GM23338 (cell line): ENCODE data around the gene FAR1.

Experiments used
- CTCF ChIP-seq, 2 experiments: fragments of 200-600 bp in 1 of 2; sonication (generic) in 1 of 2; conservative IDR thresholded peaks; 2 replicates each; pipeline versions ENCODE4 v1.5.1 to v1.6.1; 2016 to 2017; ENCODE audit warnings: antibody characterized with exemption in 2 of 2, low read depth in 2 of 2, mild to moderate bottlenecking in 2 of 2, moderate library complexity in 1 of 2
- EZH2 ChIP-seq: fragments of 200-600 bp; sonication (generic); IDR thresholded peaks from one replicate; pipeline ENCODE4 v1.8.0; 2017; ENCODE audit warnings: antibody characterized with exemption, mild to moderate bottlenecking, low read depth; ENCODE audit not compliant: unreplicated experiment
- EZH2phosphoT487 ChIP-seq: fragments of 200-600 bp; sonication (generic); IDR thresholded peaks from one replicate; pipeline ENCODE4 v1.8.1; 2018; ENCODE audit warnings: antibody characterized with exemption; ENCODE audit not compliant: unreplicated experiment
- NANOG ChIP-seq: IDR thresholded peaks from 2 replicates; pipeline ENCODE4 v1.6.1; 2016; ENCODE audit warnings: antibody characterized with exemption, borderline replicate concordance
- POLR2AphosphoS5 ChIP-seq: IDR thresholded peaks from 2 replicates; pipeline ENCODE4 v1.6.1; 2016; ENCODE audit warnings: antibody characterized with exemption, low read depth
- REST ChIP-seq: IDR thresholded peaks from one replicate; pipeline ENCODE4 v1.6.1; 2018; ENCODE audit warnings: antibody characterized with exemption; ENCODE audit not compliant: unreplicated experiment
- ZNF114 ChIP-seq: fragments of 250-450 bp; sonication (Bioruptor Pico); IDR thresholded peaks from 2 replicates; pipeline ENCODE4 v1.5.0; 2020; ENCODE audit warnings: mild to moderate bottlenecking, moderate library complexity
- ZNF331 ChIP-seq: fragments of 250-450 bp; sonication (Bioruptor Pico); IDR thresholded peaks from 2 replicates; pipeline ENCODE4 v1.5.0; 2020; ENCODE audit warnings: low read depth, mild to moderate bottlenecking, moderate library complexity

GRCh38 chr11:13664351-13664750 lies 4.1 kb upstream of the FAR1 start:
- TF ChIP-seq CTCF (conservative IDR thresholded peaks at IDR 0.05; ENCODE audit: low read depth in 2 of 2), result no peak
- no peak for TF ChIP-seq ZNF114 (CRISPR knock-in tag)
- TF ChIP-seq POLR2AphosphoS5, result no peak
- no peak for TF ChIP-seq EZH2
- TF ChIP-seq EZH2phosphoT487, result no peak
- TF ChIP-seq REST, result no peak
- TF ChIP-seq ZNF331 (CRISPR knock-in tag), result no peak
- TF ChIP-seq NANOG, result no peak
